GM12891 (cell line): Measurements from ENCODE around the gene PRKCB.

Source experiments
- DNase-seq: peaks from one replicate; pipeline ENCODE4 v3.0.0; 2011; ENCODE audit warnings: low spot score; ENCODE audit not compliant: insufficient read length
- FAIRE-seq: peaks from 2 replicates; lab custom pipeline; 2011; peaks lifted over from hg19 to GRCh38; lab: Jason Lieb, UNC
- PAX5 ChIP-seq: IDR thresholded peaks from 2 replicates; pipeline ENCODE4 v1.6.1; 2011; ENCODE audit warnings: low read length, moderate library complexity, mild to moderate bottlenecking; ENCODE audit not compliant: insufficient read depth, severe bottlenecking
- POLR2A ChIP-seq: IDR thresholded peaks from 2 replicates; pipeline ENCODE4 v1.6.1; 2011; ENCODE audit warnings: low read depth, low read length, control low read depth
- POLR2AphosphoS5 ChIP-seq: IDR thresholded peaks from 2 replicates; pipeline ENCODE4 v1.6.1; 2011; ENCODE audit warnings: low read depth, low read length, control low read depth
- POU2F2 ChIP-seq: IDR thresholded peaks from 2 replicates; pipeline ENCODE4 v1.6.1; 2011; ENCODE audit warnings: low read depth, mild to moderate bottlenecking, control low read depth, low read length, moderate library complexity
- SPI1 ChIP-seq: IDR thresholded peaks from 2 replicates; pipeline ENCODE4 v1.6.1; 2011; ENCODE audit warnings: low read depth, low read length, control low read depth
- TAF1 ChIP-seq: IDR thresholded peaks from 2 replicates; pipeline ENCODE4 v1.6.1; 2011; ENCODE audit warnings: low read depth, low read length, control low read depth

Gene PRKCB

DNA sequence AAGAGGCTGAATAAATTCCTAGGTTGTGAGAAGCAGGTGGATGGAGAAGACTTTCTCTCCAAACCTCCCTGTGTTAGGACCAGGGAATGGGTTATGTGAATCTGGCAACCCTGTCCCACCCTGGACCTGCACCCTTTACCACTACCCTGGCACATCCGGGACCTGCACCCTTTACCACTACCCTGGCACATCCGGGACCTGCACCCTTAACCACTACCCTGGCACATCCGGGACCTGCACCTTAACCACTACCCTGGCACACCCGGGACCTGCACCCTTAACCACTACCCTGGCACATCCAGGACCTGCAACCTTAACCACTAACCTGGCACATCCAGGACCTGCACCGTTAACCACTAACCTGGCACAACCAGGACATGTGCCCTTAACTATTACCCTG lies 213.3 kb downstream of the PRKCB start:
- no peak for TF ChIP-seq POU2F2
- TF ChIP-seq SPI1 = no peak
- TF ChIP-seq POLR2AphosphoS5 = no peak
- TF ChIP-seq POLR2A = no peak
- TF ChIP-seq PAX5 = no peak
- no peak for TF ChIP-seq TAF1
- FAIRE-seq (no peak), DNase-seq (no peak)

DNA sequence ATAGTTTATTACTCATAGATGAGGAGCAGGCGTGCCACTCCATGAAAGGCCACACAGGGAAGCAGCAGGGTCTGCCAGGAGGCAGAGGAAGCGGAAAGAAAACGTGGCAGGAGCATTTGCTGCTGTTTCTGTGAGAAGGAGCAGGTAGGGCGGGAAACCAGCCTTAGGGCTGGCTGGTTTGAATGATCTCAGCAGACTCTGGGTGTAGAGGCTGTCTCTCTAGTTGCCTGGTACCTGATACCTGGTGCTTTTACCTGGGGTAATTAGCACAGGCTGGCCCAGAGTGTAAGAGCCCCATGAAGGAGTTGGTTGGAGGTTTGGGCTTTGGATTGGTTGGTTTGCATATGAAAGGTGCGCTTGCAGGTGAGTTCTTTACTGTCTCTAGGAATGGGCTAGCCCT lies 215.3 kb downstream of the PRKCB start:
- DNase-seq (no peak), FAIRE-seq (no peak)
- TF ChIP-seq TAF1 (no peak), POU2F2 (no peak), POLR2A (no peak), POLR2AphosphoS5 (no peak), PAX5 (no peak), SPI1 (no peak)

DNA sequence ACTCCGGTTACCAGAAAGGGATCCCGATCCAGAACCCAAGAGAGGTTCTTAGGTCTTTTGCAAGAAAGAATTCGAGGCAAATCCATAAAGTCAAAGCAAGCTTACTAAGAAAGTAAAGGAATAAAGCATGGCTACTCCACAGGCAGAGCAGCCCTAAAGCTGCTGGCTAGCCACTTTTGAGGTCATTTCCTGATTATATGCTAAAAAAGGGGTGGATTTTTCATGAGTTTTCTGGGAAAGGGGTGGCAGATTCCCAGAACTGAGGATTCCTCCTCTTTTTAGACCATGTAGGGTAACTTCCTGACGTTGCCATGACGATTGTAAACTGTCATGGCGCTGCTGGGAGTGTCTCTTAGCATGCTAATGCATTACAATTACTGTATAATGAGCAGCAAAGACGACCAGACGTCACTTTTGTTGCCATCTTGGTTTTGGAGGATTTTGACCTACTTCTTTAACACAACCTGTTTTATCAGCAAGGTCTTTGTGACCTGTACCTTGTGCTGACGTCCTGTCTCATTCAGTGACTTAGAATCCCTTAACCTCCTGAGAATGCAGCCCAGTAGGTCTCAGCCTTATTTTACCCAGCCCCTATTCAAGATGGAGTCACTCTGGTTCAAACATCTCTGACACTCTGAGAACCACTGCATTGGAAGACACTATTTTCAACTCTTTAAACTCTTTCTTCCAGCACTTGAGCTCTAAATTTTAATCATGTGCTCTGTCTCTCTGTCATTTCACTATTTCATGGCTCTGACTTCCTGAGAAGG lies 216.7 kb downstream of the PRKCB start:
- DNase-seq (no peak), FAIRE-seq (no peak)
- TF ChIP-seq SPI1 (no peak), POLR2AphosphoS5 (no peak), PAX5 (no peak)

DNA sequence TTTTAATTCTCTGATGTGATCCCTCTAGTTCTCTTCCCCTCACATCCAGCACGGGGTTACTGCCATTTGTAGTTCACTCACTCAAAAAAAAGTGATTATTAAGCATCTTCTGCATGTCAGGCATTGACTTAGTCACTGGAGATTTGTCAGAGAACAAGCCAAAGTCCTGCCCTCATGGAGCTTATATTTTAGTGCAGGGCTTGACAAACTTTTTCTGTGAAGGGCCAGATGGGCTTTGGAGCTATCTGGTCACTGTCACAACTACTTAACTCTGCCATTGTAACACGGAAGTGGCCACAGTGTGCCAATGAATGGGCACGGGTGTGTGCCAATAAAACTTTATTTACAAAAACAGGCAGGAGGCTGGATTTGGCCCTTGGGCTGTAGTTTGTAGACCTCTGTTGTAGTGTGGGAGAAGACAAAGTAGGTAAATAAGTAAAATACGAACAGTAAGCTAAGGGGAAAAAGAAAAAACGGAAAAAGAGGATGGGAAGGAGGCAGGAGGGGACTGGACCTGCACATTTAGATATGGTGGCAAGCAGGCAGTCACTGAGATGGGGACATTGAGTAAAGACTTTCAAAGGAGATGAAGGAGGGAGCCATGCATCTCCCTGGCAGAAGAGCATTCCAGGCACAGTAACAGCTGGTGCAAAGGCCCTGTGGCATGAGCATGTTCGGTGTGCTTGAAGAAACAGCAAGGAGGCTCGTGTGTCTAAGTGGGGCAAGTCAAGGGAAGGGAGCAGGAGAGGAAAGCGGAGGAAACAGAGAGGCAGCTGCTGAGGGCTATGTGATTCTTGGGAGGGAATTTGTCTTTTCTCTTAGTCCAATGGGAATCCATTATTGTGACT lies 217.5 kb downstream of the PRKCB start:
- TF ChIP-seq POLR2AphosphoS5 = no peak
- no peak for TF ChIP-seq POLR2A
- TF ChIP-seq SPI1 = no peak
- no peak for TF ChIP-seq TAF1
- no peak for TF ChIP-seq POU2F2
- TF ChIP-seq PAX5 = no peak
- FAIRE-seq = no peak

DNA sequence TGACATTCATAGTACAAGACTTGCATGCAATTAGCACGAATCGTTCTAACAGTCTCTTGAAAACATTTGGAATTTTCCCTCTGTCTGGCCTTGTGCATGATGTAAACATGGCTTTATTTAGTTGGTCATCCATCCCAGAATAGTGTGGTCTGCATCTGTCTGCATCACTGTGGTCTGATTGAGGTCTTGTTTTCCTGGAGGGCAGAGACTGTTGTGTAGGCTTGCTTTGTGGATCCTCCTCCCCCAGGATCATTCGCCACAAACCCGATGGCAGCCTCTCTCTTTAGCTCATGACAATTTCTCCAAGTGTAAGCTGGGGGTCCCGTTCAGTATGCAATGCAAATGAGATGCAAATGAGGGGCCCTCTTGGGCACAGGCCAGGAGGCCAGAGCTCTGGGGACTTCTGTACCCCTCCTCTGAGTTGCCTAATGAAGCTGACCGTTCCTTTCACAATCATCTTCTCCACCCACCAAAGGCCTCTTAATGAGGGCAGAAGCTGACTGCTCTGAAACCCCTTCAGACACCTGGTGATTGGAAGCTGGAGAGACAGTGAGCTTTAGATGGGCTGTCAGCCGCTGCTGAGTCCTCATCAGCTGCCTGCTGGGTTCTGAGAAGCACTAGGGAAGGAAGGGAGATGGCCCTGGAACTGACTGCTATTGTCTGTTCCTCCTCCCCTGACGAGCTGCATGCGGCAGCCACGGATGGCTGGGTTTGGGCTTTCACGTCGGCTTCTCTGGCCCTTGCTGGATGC lies 219.1 kb downstream of the PRKCB start:
- FAIRE-seq (peak; percentile 31), DNase-seq (no peak)
- TF ChIP-seq SPI1 = no peak
- TF ChIP-seq POU2F2 = no peak
- no peak for TF ChIP-seq TAF1
- no peak for TF ChIP-seq PAX5
- TF ChIP-seq POLR2A = no peak
- TF ChIP-seq POLR2AphosphoS5 = no peak

More for the DNA sequence above, 217.5 kb downstream of the PRKCB start:
- no peak for DNase-seq

DNA sequence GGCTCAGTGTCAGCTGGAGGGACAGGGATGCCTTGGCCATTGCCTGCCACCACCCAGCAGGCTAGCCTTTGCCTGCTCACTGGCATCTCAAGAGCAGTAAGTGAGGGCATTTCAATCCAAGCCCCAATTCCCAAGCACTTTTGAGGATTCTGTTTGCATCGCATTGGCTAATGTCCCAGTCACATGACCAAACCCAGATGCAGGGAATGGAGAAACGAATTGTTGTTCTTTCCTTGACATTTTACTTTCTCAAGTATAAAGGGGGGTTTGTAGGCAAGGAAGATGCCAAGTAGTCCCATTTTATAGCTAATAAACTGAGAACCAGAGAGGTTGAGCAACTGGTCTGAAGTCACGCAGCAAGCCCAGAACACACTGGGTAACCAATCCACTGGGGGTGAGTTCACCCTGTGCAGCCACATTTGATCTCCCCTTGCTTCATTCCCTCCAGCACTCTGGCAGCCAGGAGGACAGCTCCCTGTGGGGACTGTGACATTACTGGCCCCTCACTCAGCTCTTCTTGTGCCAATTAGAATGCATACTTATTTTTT lies 226.6 kb downstream of the PRKCB start:
- TF ChIP-seq POLR2AphosphoS5 (no peak), POU2F2 (no peak), SPI1 (no peak), TAF1 (no peak), PAX5 (no peak), POLR2A (no peak)
- no peak for DNase-seq
- FAIRE-seq = no peak

DNA sequence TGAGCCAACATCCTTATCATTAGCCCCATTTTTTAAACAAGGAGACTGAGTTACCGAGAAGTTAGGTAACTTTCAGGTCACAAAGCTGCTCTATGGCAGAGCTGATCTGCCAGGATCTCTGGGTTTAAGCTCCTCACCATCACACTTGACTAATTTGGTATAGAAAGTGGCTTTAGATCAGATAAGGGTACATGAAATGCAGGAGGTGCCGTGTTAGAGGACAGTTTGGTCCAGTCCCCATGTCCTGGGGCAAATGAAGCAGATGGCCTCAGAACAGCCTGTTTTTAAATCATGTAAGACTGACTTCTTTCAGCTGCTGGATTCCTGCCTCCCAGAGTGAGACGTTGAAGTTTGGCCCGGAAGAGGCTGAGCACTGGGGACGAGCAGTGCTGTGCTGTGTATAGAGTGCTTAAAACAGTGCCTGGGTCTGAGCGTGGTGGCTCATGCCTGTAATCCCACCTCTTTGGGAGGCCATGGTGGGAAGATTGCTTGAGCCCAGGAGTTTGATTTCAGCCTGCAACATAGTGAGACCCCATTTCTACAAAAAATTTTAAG lies 233.3 kb downstream of the PRKCB start:
- TF ChIP-seq POLR2AphosphoS5 = no peak
- no peak for TF ChIP-seq SPI1
- no peak for TF ChIP-seq POU2F2
- no peak for TF ChIP-seq POLR2A
- no peak for TF ChIP-seq PAX5
- no peak for TF ChIP-seq TAF1
- FAIRE-seq = no peak
- no peak for DNase-seq

DNA sequence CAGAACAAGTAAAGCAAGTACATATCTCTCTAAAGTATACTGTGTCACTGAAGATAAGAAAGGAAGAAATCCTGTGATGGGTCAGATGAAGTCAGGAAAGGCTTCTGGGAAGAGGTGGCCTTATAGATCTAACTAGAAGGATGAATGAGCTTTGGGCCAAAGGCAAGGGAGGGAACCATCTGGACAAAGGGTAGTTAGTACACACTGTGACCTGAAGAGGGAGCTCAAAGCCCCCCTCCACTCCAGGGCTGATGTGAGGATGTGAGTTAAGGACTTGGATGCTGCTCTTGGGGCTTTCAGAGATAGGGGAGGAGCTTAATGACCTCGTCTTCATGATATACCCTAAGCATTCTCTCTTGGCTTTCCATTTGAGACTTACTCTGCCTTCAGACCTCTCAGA lies 235.1 kb downstream of the PRKCB start:
- TF ChIP-seq SPI1 (no peak), POU2F2 (no peak), POLR2AphosphoS5 (no peak)
- peak; percentile 81 for FAIRE-seq
- peak; percentile 36 for DNase-seq

DNA sequence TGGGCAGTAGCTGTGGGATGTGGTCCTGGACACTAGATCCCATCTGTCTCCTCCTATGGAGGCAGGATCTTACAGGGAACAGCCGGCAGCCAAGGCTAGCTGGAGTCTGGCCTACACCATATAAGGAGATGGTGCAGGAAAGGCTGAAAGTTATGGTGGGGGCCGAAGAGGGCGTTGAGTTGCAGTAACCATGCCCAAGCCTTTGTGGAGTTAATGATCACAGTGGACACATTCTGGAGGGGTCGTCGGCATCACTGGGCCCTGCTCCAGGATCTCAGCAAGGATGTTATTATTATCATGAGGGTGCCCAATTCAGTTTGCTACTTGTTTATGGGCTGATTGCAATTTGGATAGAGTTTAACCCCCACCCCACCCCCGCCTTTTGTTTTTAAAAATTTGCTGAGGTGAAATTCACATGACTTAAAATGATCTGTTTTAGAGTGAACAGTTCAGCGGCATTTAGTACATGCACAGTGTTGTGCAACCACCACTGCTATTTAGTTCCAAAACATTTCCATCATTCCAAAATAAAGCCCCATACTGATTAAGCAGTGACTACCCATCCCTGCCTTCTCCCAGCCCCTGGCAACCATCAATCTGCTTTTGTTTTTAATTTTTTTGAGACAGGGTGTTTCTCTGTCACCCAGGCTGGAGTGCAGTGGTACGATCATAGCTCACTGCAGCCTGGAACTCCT lies 236.0 kb downstream of the PRKCB start:
- peak; percentile 13 for FAIRE-seq
- no peak for TF ChIP-seq TAF1
- no peak for TF ChIP-seq POLR2AphosphoS5
- TF ChIP-seq SPI1 = no peak
- no peak for TF ChIP-seq POLR2A
- TF ChIP-seq PAX5 = no peak
- no peak for TF ChIP-seq POU2F2
- DNase-seq = no peak
